Effector CD4-positive, alpha-beta T cell (primary cell): ENCODE results near the gene GALNT15.

Experiments
- DNase-seq: peaks from one replicate; pipeline ENCODE4 v3.0.0-alpha.2; 2020

GALNT15 gene

GRCh38 chr3:16253601-16254000, 79.1 kb downstream of the GALNT15 start:
- no peak for DNase-seq

DNA sequence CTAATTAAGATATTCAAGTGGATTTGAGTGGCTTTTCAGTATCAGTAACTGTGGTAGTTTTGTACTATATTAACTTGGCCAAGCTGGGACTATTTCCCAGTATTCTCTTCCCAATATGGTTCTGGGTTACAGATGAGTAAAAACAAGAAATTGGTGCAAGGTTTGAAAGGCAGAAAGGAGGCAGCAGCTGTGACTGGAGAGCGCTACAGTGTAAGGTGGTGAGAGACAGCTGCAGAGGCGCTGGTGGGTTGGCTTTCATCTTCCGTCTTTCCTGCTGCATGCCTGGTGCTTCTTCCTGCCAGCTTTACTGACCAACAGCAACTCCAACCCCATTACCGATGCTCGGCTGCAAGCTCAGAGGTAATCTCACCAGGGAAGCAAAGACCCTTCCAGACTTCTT, 80.4 kb downstream of the GALNT15 start:
- DNase-seq = no peak

GRCh38 chr3:16255326-16255725, 80.8 kb downstream of the GALNT15 start:
- DNase-seq = no peak

GRCh38 chr3:16255726-16256125, 81.2 kb downstream of the GALNT15 start:
- DNase-seq = no peak

- DNase-seq = no peak
Measured at GRCh38 chr3:16257309-16257708, 82.8 kb downstream of the GALNT15 start.

DNA sequence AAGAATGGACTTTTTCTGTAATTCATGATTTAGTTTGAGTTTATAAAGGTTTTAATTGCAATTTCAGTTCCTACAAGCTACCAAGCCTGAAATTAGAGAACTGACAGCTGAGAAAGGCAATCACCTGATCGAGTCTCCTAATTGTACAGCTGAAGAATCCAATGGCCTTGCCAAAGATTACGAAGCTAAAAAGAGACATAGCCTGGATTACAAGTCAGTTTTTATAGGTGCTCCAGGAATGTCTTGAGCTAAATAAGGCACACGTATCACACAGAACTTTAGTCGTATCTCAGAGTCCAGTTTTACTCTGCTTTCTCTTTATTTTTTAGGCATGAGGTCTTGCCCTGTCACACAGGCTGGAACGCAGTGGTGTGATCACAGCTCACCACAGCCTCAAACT, 83.7 kb downstream of the GALNT15 start:
- no peak for DNase-seq

DNA sequence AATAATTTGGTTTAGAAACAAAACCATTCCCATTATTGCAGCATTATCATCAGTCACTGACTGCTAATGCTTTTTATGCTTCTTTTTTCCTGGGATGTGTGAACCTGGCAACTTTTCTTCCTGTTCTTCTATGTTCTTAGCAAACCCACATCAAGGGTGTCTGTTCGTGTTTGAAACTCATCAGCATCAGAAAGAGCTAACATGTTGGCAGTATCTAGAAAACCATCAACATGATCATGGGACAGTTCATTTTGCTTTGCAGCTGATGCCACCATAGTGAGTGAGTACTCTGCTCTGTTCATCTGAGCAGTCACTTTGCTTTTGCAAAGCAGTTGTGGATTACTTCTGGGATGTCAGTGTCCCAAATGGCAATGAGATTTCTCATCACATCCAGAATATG, 84.4 kb downstream of the GALNT15 start:
- DNase-seq = no peak

DNA sequence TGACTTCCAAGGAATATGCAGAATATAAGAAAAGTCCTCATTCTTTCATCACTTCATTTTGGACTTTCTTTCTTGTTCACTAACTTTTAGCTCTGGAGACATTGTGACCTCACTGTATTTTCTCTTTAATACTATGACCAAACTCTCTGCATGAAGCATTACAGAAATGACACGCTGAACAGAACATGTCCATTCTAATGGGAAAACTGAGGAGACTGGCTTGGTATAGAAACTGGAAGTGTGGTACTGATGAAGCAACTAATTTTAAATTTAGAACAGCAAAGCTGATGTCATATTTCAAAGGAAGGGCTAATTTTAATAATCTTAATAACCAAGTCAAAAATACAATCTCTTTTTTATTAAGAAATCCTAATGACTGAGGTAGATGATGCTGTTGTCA, 85.6 kb downstream of the GALNT15 start:
- no peak for DNase-seq

DNA sequence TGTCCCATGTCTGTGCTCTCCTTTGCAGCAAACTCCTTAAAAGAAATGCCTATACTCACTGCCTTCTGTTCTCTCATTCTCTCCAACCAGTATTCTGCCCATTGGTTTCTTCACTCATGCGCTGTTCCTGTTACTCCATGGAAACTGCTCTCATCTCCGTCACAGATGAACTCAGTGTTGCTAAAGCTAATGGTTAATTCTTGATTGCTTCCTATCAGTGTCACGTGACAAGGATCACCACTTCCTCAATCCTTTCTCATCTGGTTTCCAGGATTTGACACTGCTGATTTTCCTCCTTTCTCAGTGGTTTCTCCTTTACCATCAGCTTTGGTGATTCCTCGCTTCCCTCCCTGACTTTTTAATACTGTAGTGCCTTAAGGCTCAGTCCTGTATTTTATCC, 87.7 kb downstream of the GALNT15 start:
- DNase-seq = no peak

GRCh38 chr3:16264174-16264707, 89.8 kb downstream of the GALNT15 start:
- no peak for DNase-seq

- peak; percentile 100 for DNase-seq
Measured at GRCh38 chr3:16264708-16265454, 90.4 kb downstream of the GALNT15 start, which contains the start of the genes DPH3 and OXNAD1. TSS of gene DPH3 (minus strand) at chr3:16264943. CDS start at chr3:16264876, 67 bp downstream. TSS of gene OXNAD1 (plus strand) at chr3:16265212. CDS start at chr3:16270953, 5,741 bp downstream.

GRCh38 chr3:16265455-16265786, 90.9 kb downstream of the GALNT15 start:
- DNase-seq = no peak

GRCh38 chr3:16266714-16267113, 92.2 kb downstream of the GALNT15 start:
- no peak for DNase-seq

- DNase-seq = no peak
Measured at GRCh38 chr3:16270855-16271254, 96.4 kb downstream of the GALNT15 start.

GRCh38 chr3:16272588-16272987, 98.1 kb downstream of the GALNT15 start:
- DNase-seq = no peak

- DNase-seq = no peak
Measured at GRCh38 chr3:16273867-16274266, 99.4 kb downstream of the GALNT15 start.

DNA sequence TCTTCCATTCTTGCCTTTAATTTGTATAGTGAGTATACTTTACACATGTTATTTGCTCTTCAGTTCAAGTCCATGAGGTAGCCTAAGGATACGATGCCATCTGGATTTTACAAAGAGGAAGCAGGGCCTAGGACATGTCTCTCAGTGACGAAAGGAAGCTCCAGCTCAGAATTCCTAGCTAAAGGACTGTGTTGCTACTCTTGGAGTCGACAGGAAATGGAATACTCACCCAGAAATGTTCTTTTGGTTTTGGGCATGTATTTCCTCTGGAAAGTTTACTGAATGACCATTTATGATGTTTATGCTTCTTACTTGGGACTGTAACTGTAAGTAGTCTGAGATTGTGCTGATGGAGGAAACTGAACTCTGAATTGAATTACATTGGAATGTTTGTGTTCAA, 103.0 kb downstream of the GALNT15 start:
- DNase-seq = no peak

- DNase-seq = no peak
Measured at GRCh38 chr3:16279010-16279801, 104.7 kb downstream of the GALNT15 start.

DNA sequence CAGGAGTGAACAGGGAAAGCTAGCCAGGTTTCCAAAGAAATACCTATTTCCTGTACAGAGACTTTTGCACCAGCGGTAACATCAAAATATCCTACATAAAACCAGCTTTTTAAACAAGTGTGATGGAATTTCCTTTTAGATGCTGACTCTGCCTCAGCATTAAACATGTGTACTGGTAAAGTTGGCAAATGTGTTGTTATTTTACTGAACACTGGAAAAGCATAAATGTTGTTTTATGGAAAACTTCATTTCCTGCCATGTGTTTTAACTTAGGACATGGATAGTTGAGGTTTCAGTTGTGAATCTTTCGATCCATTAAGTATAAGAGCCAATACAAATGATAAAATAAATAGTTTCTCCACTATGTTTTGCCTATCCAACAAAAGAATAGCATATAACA, 106.2 kb downstream of the GALNT15 start:
- DNase-seq = no peak
